ENCODE measurements around the gene SYT7.

SYT7 gene

DNA sequence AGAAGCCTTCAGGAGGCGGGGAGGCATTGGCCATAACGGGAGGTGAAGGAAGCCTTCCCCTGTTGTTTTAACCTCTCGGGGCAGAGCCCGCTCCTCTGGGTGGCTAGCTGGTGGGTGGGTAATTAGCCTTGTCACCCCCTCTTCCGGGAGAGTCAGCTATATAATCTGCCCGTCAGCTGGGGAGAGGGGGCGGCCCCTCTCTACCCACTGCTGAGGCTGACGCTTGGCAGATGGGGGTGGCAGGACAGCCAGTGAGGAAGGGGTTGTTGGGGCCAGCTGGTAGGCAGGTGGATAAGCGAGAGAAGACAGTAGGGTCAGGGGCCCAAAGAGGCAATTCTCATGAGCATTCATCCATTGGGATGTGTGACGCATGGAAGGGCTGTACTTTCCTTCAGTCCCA is 33.0 kb upstream of the SYT7 start:
- no peak for DNase-seq (ENCODE audit: insufficient read length, low spot score)
- TF ChIP-seq, protein P1, sequence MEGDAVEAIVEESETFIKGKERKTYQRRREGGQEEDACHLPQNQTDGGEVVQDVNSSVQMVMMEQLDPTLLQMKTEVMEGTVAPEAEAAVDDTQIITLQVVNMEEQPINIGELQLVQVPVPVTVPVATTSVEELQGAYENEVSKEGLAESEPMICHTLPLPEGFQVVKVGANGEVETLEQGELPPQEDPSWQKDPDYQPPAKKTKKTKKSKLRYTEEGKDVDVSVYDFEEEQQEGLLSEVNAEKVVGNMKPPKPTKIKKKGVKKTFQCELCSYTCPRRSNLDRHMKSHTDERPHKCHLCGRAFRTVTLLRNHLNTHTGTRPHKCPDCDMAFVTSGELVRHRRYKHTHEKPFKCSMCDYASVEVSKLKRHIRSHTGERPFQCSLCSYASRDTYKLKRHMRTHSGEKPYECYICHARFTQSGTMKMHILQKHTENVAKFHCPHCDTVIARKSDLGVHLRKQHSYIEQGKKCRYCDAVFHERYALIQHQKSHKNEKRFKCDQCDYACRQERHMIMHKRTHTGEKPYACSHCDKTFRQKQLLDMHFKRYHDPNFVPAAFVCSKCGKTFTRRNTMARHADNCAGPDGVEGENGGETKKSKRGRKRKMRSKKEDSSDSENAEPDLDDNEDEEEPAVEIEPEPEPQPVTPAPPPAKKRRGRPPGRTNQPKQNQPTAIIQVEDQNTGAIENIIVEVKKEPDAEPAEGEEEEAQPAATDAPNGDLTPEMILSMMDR (IDR thresholded peaks at IDR 0.05; ENCODE audit: insufficient read depth, missing control alignments): no peak
- no peak for FAIRE-seq

DNA sequence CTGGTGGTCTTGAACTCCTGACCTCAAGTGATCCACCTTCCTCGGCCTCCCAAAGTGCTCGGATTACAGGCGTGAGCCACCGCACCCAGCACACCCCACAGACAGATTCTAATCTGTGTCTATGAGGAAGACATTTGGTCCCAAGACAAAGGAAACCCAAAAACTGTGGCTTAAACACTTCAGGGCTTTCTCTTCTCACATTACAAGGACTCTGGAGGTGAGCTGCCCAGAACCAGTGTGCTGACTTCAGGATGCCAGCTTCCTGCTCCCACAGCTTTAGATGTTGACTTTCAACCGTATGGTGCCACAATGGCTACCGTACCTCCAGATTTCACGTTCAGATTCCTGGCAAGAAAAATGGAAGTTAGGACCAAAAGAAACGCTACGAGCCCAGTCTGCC is 32.2 kb upstream of the SYT7 start:
- TF ChIP-seq, protein P1 (IDR thresholded peaks at IDR 0.05; ENCODE audit: insufficient read depth, missing control alignments): no peak
- DNase-seq (ENCODE audit: insufficient read length, low spot score) (no peak), FAIRE-seq (no peak)

DNA sequence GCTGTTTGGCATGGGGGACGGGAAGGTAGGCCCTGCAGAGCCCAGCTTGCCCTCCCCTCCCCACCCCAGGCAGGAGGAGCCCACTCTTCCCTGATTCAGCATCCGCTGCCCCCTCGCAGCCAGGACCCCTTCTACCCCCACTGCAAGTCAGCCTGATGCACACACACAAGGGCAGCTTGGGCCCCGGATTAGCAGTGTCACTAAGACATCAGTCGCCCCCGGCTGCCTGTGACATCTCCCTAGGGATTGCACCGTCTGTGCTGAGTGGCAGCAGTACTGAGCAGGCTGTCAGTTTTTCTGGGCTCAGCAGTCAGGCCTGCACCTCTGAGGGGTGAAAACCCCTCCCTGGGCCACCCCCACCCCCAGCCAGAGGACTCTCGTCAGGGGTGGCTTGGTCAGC is 30.4 kb upstream of the SYT7 start:
- DNase-seq (ENCODE audit: insufficient read length, low spot score): peak; percentile 98
- FAIRE-seq: no peak

DNA sequence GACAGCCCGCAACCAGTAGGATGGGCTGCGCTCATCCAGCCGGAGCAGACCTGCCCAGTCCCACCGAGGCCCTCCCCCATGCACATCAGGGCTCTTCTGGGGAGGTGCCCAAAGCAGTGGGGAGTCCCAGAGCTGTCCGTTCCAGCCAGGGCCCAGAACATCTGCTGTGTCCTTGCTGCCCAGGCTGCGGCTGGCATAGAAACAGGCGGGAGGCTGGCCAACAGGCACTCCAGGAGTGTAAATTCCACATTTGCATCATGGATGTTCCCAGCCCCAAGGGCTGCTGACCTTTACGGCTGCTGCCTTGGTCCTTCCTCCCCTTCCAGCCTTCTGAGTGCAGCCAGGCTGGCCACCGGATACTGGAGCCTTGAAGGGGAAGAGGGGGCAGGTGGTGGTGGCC is 30.0 kb upstream of the SYT7 start:
- no peak for DNase-seq (ENCODE audit: insufficient read length, low spot score)
- FAIRE-seq: no peak
- TF ChIP-seq, protein P1 (IDR thresholded peaks at IDR 0.05; ENCODE audit: insufficient read depth, missing control alignments): no peak

More for the DNA sequence above, 30.4 kb upstream of the SYT7 start:
- TF ChIP-seq, protein P1 (IDR thresholded peaks at IDR 0.05; ENCODE audit: insufficient read depth, missing control alignments): no peak

DNA sequence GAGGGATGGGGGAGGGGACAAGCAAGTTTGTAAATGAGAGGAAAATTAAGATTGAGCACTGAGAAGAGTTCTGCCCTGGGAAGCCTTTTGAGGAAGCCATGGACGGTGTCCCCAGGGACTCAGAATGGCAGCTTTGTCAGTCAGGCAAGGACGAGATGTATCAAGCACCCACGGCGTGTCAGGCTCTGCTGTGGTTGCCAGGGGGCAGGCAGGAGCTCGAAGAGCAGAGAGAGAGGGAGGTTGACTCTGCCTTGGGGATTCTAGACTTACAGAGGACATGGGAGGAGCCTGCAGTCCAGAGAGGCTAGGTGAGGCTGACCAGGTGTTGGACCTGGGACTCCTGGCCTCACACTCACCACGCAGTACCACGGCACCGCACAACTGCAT is 29.1 kb upstream of the SYT7 start:
- TF ChIP-seq, protein P1 (IDR thresholded peaks at IDR 0.05; ENCODE audit: insufficient read depth, missing control alignments): no peak

DNA sequence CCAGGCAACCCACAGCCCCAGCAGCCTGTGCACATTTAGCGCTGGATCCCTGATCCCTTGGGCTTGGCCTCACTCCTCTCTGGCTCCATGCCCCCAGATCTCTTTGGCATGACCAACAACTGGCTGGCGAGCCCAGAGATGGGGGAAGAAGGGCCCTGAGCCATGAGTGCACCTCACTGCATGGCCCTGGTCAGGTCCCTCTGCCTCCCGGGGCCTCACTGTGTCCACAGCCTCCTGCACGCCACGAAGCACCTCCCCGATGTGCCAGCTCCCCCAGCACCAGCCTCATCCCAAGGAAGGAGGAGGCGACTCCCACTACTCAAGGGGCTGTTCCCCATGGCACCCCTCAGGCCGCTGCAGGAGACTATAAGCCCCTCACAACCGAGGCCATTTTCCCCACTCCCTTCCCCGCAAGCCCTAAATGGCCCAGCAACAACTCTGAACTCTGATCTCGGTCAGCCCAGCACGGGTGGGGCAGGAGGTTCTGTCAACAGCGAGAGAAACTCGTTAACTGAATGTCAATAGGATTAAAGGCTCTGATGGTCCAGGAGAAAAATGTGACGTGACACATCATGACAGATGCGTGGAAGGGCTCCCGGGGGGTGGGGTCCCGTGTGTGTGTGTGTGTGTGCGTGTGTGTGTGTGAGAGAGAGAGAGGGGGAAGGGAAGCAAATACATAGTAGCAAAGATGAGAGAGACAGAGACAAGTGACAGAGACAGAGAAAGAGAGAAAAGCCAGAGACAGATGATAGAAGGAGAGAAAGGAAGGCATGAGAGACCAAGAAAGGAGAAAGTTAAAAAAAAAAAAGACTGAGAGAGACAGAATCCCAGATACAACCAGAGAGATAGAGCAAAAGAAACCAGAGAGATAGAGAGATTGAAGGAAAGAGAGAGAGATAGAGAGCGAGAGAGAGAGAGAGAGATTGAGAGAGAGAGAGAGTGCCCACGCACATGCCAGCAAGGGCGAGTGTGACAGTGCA is 28.4 kb upstream of the SYT7 start:
- no peak for DNase-seq (ENCODE audit: insufficient read length, low spot score)
- no peak for FAIRE-seq
- TF ChIP-seq, protein P1 (IDR thresholded peaks at IDR 0.05; ENCODE audit: insufficient read depth, missing control alignments): no peak

More for the DNA sequence above, 29.1 kb upstream of the SYT7 start:
- DNase-seq (ENCODE audit: insufficient read length, low spot score): no peak
- FAIRE-seq: no peak

Data from D721Med (cell line).